HG02943 (cell line): Measurements from ENCODE around the gene SULT1C3.
"Not testable (repeated sequence)": the region's sequence is repeated elsewhere in the genome, so short reads cannot be mapped to it uniquely, and the experiment has no call there.

Source experiments
- ATAC-seq: cut with Tn5 transposase; IDR thresholded peaks from one replicate; pipeline ENCODE4 v1.9.1; 2021; ENCODE audit warnings: mild to moderate bottlenecking, low read depth, moderate library complexity; ENCODE audit not compliant: unreplicated experiment

The SULT1C3 gene

GRCh38 chr2:108243566-108243965 is 3.8 kb downstream of the SULT1C3 start:
- no peak for ATAC-seq

- ATAC-seq, result no peak
Measured at GRCh38 chr2:108244667-108245414, 5.1 kb downstream of the SULT1C3 start.

GRCh38 chr2:108253106-108253505 is 13.3 kb downstream of the SULT1C3 start:
- ATAC-seq, result no peak

- no peak for ATAC-seq
Measured at GRCh38 chr2:108257757-108258331, 18.1 kb downstream of the SULT1C3 start.

GRCh38 chr2:108260773-108261172 is 21.0 kb downstream of the SULT1C3 start:
- ATAC-seq, result no peak

- no peak for ATAC-seq
Measured at GRCh38 chr2:108262036-108262435, 22.3 kb downstream of the SULT1C3 start.

- ATAC-seq, result no peak
Measured at GRCh38 chr2:108263401-108263800, 23.6 kb downstream of the SULT1C3 start.

GRCh38 chr2:108266218-108266617 is 26.4 kb downstream of the SULT1C3 start:
- no peak for ATAC-seq

- no peak for ATAC-seq
Measured at GRCh38 chr2:108267101-108267500, 27.3 kb downstream of the SULT1C3 start.

- ATAC-seq, result no peak
Measured at GRCh38 chr2:108268001-108268400, 28.2 kb downstream of the SULT1C3 start.

GRCh38 chr2:108270346-108270745 is 30.6 kb downstream of the SULT1C3 start:
- no peak for ATAC-seq

GRCh38 chr2:108270768-108271506 is 31.2 kb downstream of the SULT1C3 start:
- ATAC-seq, result no peak

- ATAC-seq, result no peak
Measured at GRCh38 chr2:108271691-108272253, 32.0 kb downstream of the SULT1C3 start.

GRCh38 chr2:108278631-108279030 is 38.9 kb downstream of the SULT1C3 start:
- no peak for ATAC-seq

- ATAC-seq, result no peak
Measured at GRCh38 chr2:108279468-108279867, 39.7 kb downstream of the SULT1C3 start.

GRCh38 chr2:108280466-108280865 is 40.7 kb downstream of the SULT1C3 start:
- ATAC-seq, result no peak

- not testable (repeated sequence) for ATAC-seq
Measured at GRCh38 chr2:108284566-108284965, 44.8 kb downstream of the SULT1C3 start.

- ATAC-seq, result no peak
Measured at GRCh38 chr2:108285616-108286015, 45.8 kb downstream of the SULT1C3 start.

GRCh38 chr2:108287169-108287568 is 47.4 kb downstream of the SULT1C3 start:
- no peak for ATAC-seq

GRCh38 chr2:108288534-108289106 is 48.9 kb downstream of the SULT1C3 start, which contains the start of gene SULT1C2:
TSS of gene SULT1C2 (plus strand) at chr2:108288895. CDS start at chr2:108293668, 4,773 bp downstream.
- ATAC-seq, result no peak

- no peak for ATAC-seq
Measured at GRCh38 chr2:108293850-108294249, 54.1 kb downstream of the SULT1C3 start.
